ENCODE data around the gene AMOTL1.
"Not testable (repeated sequence)": the region's sequence is repeated elsewhere in the genome, so short reads cannot be mapped to it uniquely, and the experiment has no call there.

Gene AMOTL1

GRCh38 chr11:94800414-94800813 is 32.3 kb downstream of the AMOTL1 start:
- Histone ChIP-seq H3K4me1 (ENCODE audit: control insufficient read depth, insufficient read depth, low read length) (no peaks in the 10 kb centered on the region), H3K9ac (ENCODE audit: low read depth, low read length) (no peak overlapping the region), H3K9me3 (ENCODE audit: control insufficient read depth, insufficient read depth, low read length) (no peaks in the 10 kb centered on the region), H3K36me3 (ENCODE audit: control insufficient read depth, insufficient read depth, low read length) (peaks cover 12% of the 10 kb centered on the region), H3K27me3 (ENCODE audit: control insufficient read depth, insufficient read depth, low read length) (no peaks in the 10 kb centered on the region), H3K4me3 (ENCODE audit: low read depth, low read length) (no peak overlapping the region)

- H3K4me3 ChIP-seq (ENCODE audit: low read depth, low read length), result no peak overlapping the region
- H3K9me3 ChIP-seq (ENCODE audit: control insufficient read depth, insufficient read depth, low read length), result no peaks in the 10 kb centered on the region
- H3K9ac ChIP-seq (ENCODE audit: low read depth, low read length), result no peak overlapping the region
- H3K27me3 ChIP-seq (ENCODE audit: control insufficient read depth, insufficient read depth, low read length), result no peaks in the 10 kb centered on the region
- no peaks in the 10 kb centered on the region for H3K4me1 ChIP-seq (ENCODE audit: control insufficient read depth, insufficient read depth, low read length)
- H3K36me3 ChIP-seq (ENCODE audit: control insufficient read depth, insufficient read depth, low read length), result peaks cover 12% of the 10 kb centered on the region
Measured at GRCh38 chr11:94801866-94802460, 33.8 kb downstream of the AMOTL1 start.

DNA sequence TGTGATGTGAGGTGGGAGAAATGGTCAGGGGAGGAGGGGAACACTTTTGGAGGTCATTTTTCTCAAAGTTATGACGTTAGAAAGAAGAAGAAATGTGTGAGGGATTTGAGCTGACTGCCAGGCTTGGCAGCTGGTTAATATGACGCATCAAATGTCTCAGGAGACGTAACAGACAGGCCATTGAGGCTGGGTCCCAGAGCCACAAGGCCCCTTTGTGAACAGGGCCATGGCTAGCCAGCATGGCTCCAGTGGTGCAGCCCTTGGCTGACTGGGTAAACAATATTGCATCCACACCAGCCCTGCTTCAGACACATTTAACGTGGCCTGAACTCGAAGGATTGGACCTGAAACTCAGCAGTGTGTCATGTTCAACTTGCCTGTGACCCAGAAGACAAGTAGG is 34.3 kb downstream of the AMOTL1 start:
- H3K9me3 ChIP-seq (ENCODE audit: control insufficient read depth, insufficient read depth, low read length), result no peaks in the 10 kb centered on the region
- peaks cover 12% of the 10 kb centered on the region for H3K36me3 ChIP-seq (ENCODE audit: control insufficient read depth, insufficient read depth, low read length)
- no peak overlapping the region for H3K4me3 ChIP-seq (ENCODE audit: low read depth, low read length)
- H3K27me3 ChIP-seq (ENCODE audit: control insufficient read depth, insufficient read depth, low read length), result no peaks in the 10 kb centered on the region
- H3K9ac ChIP-seq (ENCODE audit: low read depth, low read length), result no peak overlapping the region
- H3K4me1 ChIP-seq (ENCODE audit: control insufficient read depth, insufficient read depth, low read length), result no peaks in the 10 kb centered on the region

- no peak overlapping the region for H3K4me3 ChIP-seq (ENCODE audit: low read depth, low read length)
- no peak overlapping the region for H3K9ac ChIP-seq (ENCODE audit: low read depth, low read length)
- no peaks in the 10 kb centered on the region for H3K27me3 ChIP-seq (ENCODE audit: control insufficient read depth, insufficient read depth, low read length)
- peaks cover 12% of the 10 kb centered on the region for H3K36me3 ChIP-seq (ENCODE audit: control insufficient read depth, insufficient read depth, low read length)
- no peaks in the 10 kb centered on the region for H3K4me1 ChIP-seq (ENCODE audit: control insufficient read depth, insufficient read depth, low read length)
- H3K9me3 ChIP-seq (ENCODE audit: control insufficient read depth, insufficient read depth, low read length), result no peaks in the 10 kb centered on the region
Measured at GRCh38 chr11:94803491-94803890, 35.3 kb downstream of the AMOTL1 start.

- H3K4me3 ChIP-seq (ENCODE audit: low read depth, low read length), result no peak overlapping the region
- peaks cover 5% of the 10 kb centered on the region for H3K36me3 ChIP-seq (ENCODE audit: control insufficient read depth, insufficient read depth, low read length)
Measured at GRCh38 chr11:94804874-94805273, 36.7 kb downstream of the AMOTL1 start.

GRCh38 chr11:94806014-94806413 is 37.9 kb downstream of the AMOTL1 start:
- H3K9me3 ChIP-seq (ENCODE audit: control insufficient read depth, insufficient read depth, low read length), result no peaks in the 10 kb centered on the region
- H3K4me3 ChIP-seq (ENCODE audit: low read depth, low read length), result no peak overlapping the region
- H3K36me3 ChIP-seq (ENCODE audit: control insufficient read depth, insufficient read depth, low read length), result peaks cover 3% of the 10 kb centered on the region
- peaks cover 2% of the 10 kb centered on the region for H3K4me1 ChIP-seq (ENCODE audit: control insufficient read depth, insufficient read depth, low read length)
- H3K9ac ChIP-seq (ENCODE audit: low read depth, low read length), result no peak overlapping the region
- H3K27me3 ChIP-seq (ENCODE audit: control insufficient read depth, insufficient read depth, low read length), result no peaks in the 10 kb centered on the region

More at GRCh38 chr11:94804874-94805273, 36.7 kb downstream of the AMOTL1 start:
- Histone ChIP-seq H3K9ac (ENCODE audit: low read depth, low read length) (no peak overlapping the region), H3K4me1 (ENCODE audit: control insufficient read depth, insufficient read depth, low read length) (peaks cover 1% of the 10 kb centered on the region), H3K9me3 (ENCODE audit: control insufficient read depth, insufficient read depth, low read length) (no peaks in the 10 kb centered on the region), H3K27me3 (ENCODE audit: control insufficient read depth, insufficient read depth, low read length) (no peaks in the 10 kb centered on the region)

DNA sequence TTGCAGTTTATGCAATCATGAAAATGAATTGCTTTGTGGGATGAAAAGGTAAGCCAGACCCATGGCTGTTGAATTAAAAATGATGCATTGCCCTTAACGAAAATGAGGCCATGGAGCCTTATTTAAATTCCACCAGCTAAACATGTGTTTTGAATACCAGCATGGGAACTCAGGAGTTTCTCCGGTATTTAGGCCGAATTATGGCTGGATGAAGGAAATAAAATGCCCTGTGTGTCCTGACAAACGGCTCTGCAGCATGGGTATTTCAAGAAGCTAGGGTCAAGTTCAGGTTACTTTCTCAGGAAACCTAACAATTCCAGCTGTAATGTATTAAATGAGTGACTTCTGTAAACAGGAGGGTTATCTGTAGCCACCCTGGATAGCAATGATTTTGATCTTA is 38.3 kb downstream of the AMOTL1 start:
- Histone ChIP-seq H3K4me1 (ENCODE audit: control insufficient read depth, insufficient read depth, low read length) (peaks cover 2% of the 10 kb centered on the region), H3K9me3 (ENCODE audit: control insufficient read depth, insufficient read depth, low read length) (no peaks in the 10 kb centered on the region), H3K27me3 (ENCODE audit: control insufficient read depth, insufficient read depth, low read length) (no peaks in the 10 kb centered on the region), H3K9ac (ENCODE audit: low read depth, low read length) (no peak overlapping the region), H3K36me3 (ENCODE audit: control insufficient read depth, insufficient read depth, low read length) (peaks cover 3% of the 10 kb centered on the region), H3K4me3 (ENCODE audit: low read depth, low read length) (no peak overlapping the region)

DNA sequence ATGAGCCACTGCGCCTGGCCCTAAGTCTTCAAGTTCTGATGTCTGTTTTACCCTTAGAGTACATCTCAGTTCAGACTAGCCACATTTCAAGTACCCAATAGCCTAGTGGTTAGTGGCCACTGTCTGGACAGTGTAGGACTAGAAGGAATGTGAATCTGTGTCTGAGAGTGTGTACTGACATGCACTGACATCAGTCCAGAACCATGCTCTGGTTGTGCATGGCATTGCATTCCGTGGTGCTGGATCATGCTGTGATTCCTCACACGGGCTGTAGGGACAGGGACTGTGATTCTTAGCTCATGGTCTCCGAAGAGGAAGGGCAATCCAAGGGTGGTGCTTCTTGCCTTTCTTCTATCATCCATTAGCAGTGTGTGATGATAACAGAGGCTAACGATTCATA is 41.1 kb downstream of the AMOTL1 start:
- Histone ChIP-seq H3K36me3 (ENCODE audit: control insufficient read depth, insufficient read depth, low read length) (peaks cover 2% of the 10 kb centered on the region), H3K9me3 (ENCODE audit: control insufficient read depth, insufficient read depth, low read length) (peaks cover 2% of the 10 kb centered on the region), H3K4me3 (ENCODE audit: low read depth, low read length) (no peak overlapping the region), H3K9ac (ENCODE audit: low read depth, low read length) (no peak overlapping the region), H3K4me1 (ENCODE audit: control insufficient read depth, insufficient read depth, low read length) (peaks cover 6% of the 10 kb centered on the region), H3K27me3 (ENCODE audit: control insufficient read depth, insufficient read depth, low read length) (no peaks in the 10 kb centered on the region)

GRCh38 chr11:94812724-94813720 is 44.9 kb downstream of the AMOTL1 start:
- H3K27me3 ChIP-seq (ENCODE audit: control insufficient read depth, insufficient read depth, low read length); H3K36me3 ChIP-seq (ENCODE audit: control insufficient read depth, insufficient read depth, low read length); H3K4me1 ChIP-seq (ENCODE audit: control insufficient read depth, insufficient read depth, low read length); H3K4me3 ChIP-seq (ENCODE audit: low read depth, low read length); H3K9ac ChIP-seq (ENCODE audit: low read depth, low read length): not testable (repeated sequence)
- H3K9me3 ChIP-seq (ENCODE audit: control insufficient read depth, insufficient read depth, low read length), result peaks cover 18% of the 10 kb centered on the region

DNA sequence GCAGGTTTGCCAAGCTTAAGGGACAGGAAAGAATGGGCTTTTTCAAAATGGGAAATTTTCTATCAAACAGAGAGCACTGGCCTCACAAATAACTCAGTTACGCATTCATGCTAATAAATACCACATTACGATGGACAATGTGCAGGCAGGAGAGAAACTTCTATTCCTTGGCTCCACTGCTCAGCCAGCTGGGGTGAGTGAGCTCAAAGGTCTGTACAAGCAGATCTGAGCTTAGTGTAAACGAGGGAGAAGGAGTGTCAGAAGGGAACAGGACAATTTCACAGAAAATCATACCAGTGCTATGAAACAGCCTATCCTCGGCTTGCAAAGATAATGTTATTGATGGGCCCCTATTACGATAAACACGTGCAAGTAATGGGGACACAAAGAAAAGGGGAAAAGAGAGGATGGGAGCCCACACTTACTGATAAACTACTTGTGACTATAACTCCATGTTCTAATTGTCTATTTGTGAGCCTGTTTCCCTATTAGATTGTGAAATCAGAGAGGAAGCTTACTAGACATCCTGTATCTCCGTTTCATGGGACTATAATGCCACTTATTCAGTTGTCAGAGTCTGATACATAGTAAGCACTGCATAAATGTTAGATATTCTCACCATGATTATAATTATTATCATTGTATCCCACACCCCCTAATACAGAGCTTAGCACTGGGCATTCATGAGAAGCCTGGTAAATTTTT is 46.3 kb downstream of the AMOTL1 start:
- no peak overlapping the region for H3K4me3 ChIP-seq (ENCODE audit: low read depth, low read length)
- H3K9ac ChIP-seq (ENCODE audit: low read depth, low read length), result no peak overlapping the region
- H3K27me3 ChIP-seq (ENCODE audit: control insufficient read depth, insufficient read depth, low read length), result no peaks in the 10 kb centered on the region
- peaks cover 6% of the 10 kb centered on the region for H3K4me1 ChIP-seq (ENCODE audit: control insufficient read depth, insufficient read depth, low read length)
- peaks cover 23% of the 10 kb centered on the region for H3K9me3 ChIP-seq (ENCODE audit: control insufficient read depth, insufficient read depth, low read length)
- H3K36me3 ChIP-seq (ENCODE audit: control insufficient read depth, insufficient read depth, low read length), result peaks cover 7% of the 10 kb centered on the region

- peaks cover 4% of the 10 kb centered on the region for H3K4me1 ChIP-seq (ENCODE audit: control insufficient read depth, insufficient read depth, low read length)
- H3K9me3 ChIP-seq (ENCODE audit: control insufficient read depth, insufficient read depth, low read length), result peaks cover 23% of the 10 kb centered on the region
- no peak overlapping the region for H3K9ac ChIP-seq (ENCODE audit: low read depth, low read length)
- H3K4me3 ChIP-seq (ENCODE audit: low read depth, low read length), result no peak overlapping the region
- H3K27me3 ChIP-seq (ENCODE audit: control insufficient read depth, insufficient read depth, low read length), result no peaks in the 10 kb centered on the region
- H3K36me3 ChIP-seq (ENCODE audit: control insufficient read depth, insufficient read depth, low read length), result peaks cover 10% of the 10 kb centered on the region
Measured at GRCh38 chr11:94815705-94816344, 47.7 kb downstream of the AMOTL1 start.
